Lung (tissue), 16 donors: ENCODE results near the gene CLDN7. TPM values are rescaled to one million over a fixed set of nuclear protein-coding genes. Genes with fewer than 3 reads are reported as not detected.

Experiments used
- ATAC-seq: fragments of 200-7000 bp; cut with Tn5 transposase; one replicate; pipeline ENCODE4 v1.9.1; 2020; ENCODE audit warnings: moderate number of reproducible peaks; ENCODE audit not compliant: insufficient read depth, low FRiP score
- DNase-seq, 3 donors: peaks; one replicate each; pipeline ENCODE4 v3.0.0-alpha.2; 2013 to 2017
- H3K27ac ChIP-seq, 2 donors: one replicate each; pipeline ENCODE4 v1.5.1; 2013; ENCODE audit warnings: mild to moderate bottlenecking in 2 of 2, moderate library complexity in 2 of 2, control low read depth in 1 of 2, inconsistent platforms in 1 of 2, low read depth in 1 of 2, low read length in 1 of 2
- H3K27me3 ChIP-seq, 3 donors: one replicate each; pipeline ENCODE4 v1.5.1; 2013; ENCODE audit warnings: low read length in 2 of 3; ENCODE audit not compliant: control insufficient read depth in 3 of 3, insufficient read depth in 3 of 3
- H3K36me3 ChIP-seq, 4 donors: one replicate each; pipeline ENCODE4 v1.5.1; 2013; ENCODE audit warnings: low read length in 4 of 4, mild to moderate bottlenecking in 1 of 4, moderate library complexity in 1 of 4; ENCODE audit not compliant: control insufficient read depth in 4 of 4, insufficient read depth in 4 of 4
- H3K4me1 ChIP-seq, 5 donors: one replicate each; pipeline ENCODE4 v1.5.1; 2013; ENCODE audit warnings: low read length in 5 of 5, mild to moderate bottlenecking in 2 of 5, moderate library complexity in 1 of 5; ENCODE audit not compliant: control insufficient read depth in 5 of 5, insufficient read depth in 5 of 5
- H3K4me3 ChIP-seq: one replicate; pipeline ENCODE4 v1.5.1; 2013; ENCODE audit warnings: mild to moderate bottlenecking, control low read depth, moderate library complexity
- H3K9ac ChIP-seq, 2 donors: one replicate each; pipeline ENCODE4 v1.5.1; 2013; ENCODE audit warnings: low read length in 2 of 2, control low read depth in 1 of 2; ENCODE audit not compliant: insufficient read depth in 1 of 2
- H3K9me3 ChIP-seq, 4 donors: one replicate each; pipeline ENCODE4 v1.5.1; 2013; ENCODE audit warnings: low read length in 3 of 4, mild to moderate bottlenecking in 1 of 4, moderate library complexity in 1 of 4; ENCODE audit not compliant: control insufficient read depth in 4 of 4, insufficient read depth in 3 of 4
- CTCF ChIP-seq: IDR thresholded peaks from 2 replicates; pipeline ENCODE4 v1.5.1; 2012; ENCODE audit warnings: mild to moderate bottlenecking; ENCODE audit errors: control extremely low read depth, extremely low read depth
- WGBS, 2 donors: extraction: QIAGEN DNeasy Blood & Tissue Kit; methylation state at CpG; one replicate each; pipeline ENCODE4 v1.1.7; 2013; 5-methylcytosine and 5-hydroxymethylcytosine counted together
- long read RNA-seq, 5 donors: transcript quantifications; one replicate each; lab custom pipeline, GENCODE V29; 2026
- polyA plus RNA-seq, 2 donors: library from polyadenylated mRNA; stranded (reverse); fragments of 200-250 nt; gene quantifications; one replicate each; pipeline ENCODE4 v1.2.1, GENCODE V29; 2013
- total RNA-seq, 2 donors: library from RNA; depleted of rRNA in 1 of 2; stranded (reverse); fragments of >200 nt in 1 of 2; gene quantifications; one replicate each; pipeline ENCODE4 v1.2.1, GENCODE V29; 2014 to 2021
- donor health status: control.
- donor health status: control.
- donor health status: Bipolar disorder and iron deficiency.
- donor health status: healthy.
- donor health status: DM: yes; HTN: yes; CAD: no.

The CLDN7 gene
- total RNA-seq (100 to 1,000 TPM; 117 to 171 TPM), polyA plus RNA-seq (100 to 1,000 TPM; 119 to 199 TPM)
- long read RNA-seq, donor 1, transcript CLDN7-201 (4 exons, 1,542 nt): major isoform, 21 of 28 reads
- long read RNA-seq, donor 1, partial matches to known transcripts: 0 of 28 reads
- long read RNA-seq, donor 1, other reads (novel, unspliced or antisense): 0 of 28 reads
- long read RNA-seq, donor 2, transcript CLDN7-201 (4 exons, 1,542 nt): major isoform, 10 of 14 reads
- long read RNA-seq, donor 2, partial matches to known transcripts: 0 of 14 reads
- long read RNA-seq, donor 2, other reads (novel, unspliced or antisense): 0 of 14 reads
- long read RNA-seq, donor 3, transcript CLDN7-201 (4 exons, 1,542 nt): major isoform, 26 of 32 reads
- long read RNA-seq, donor 3, transcript CLDN7-207 (3 exons, 485 nt): minor isoform, 6 of 32 reads
- long read RNA-seq, donor 3, partial matches to known transcripts: 0 of 32 reads
- long read RNA-seq, donor 3, other reads (novel, unspliced or antisense): 0 of 32 reads
- long read RNA-seq, donor 4, transcript CLDN7-201 (4 exons, 1,542 nt): major isoform, 10 of 14 reads
- long read RNA-seq, donor 4, partial matches to known transcripts: 0 of 14 reads
- long read RNA-seq, donor 4, other reads (novel, unspliced or antisense): 0 of 14 reads
- long read RNA-seq, donor 5, transcript CLDN7-201 (4 exons, 1,542 nt): major isoform, 28 of 31 reads
- long read RNA-seq, donor 5, partial matches to known transcripts: 0 of 31 reads
- long read RNA-seq, donor 5, other reads (novel, unspliced or antisense): 0 of 31 reads

- Histone ChIP-seq H3K4me1 (peaks cover 0 to 11% (median 0%) of the 10 kb centered on the region in 5 donors), H3K27me3 (peaks cover 0 to 23% (median 18%) of the 10 kb centered on the region in 3 donors), H3K9me3 (no peaks in the 10 kb centered on the region), H3K36me3 (peaks cover 0 to 10% (median 3%) of the 10 kb centered on the region in 4 donors), H3K4me3 (peak within 1 kb of the TSS; percentile 57), H3K27ac (peak within 1 kb of the TSS in 1 of 2 donors; percentile 90), H3K9ac (peak within 1 kb of the TSS; percentile 53 to 68)
- ATAC-seq (peak; percentile 56), DNase-seq (peak; percentile 57 to 86 (median 84))
- WGBS, 2 donors: 9% methylated on average over 52 to 64 of the region's 64 CpGs
- TF ChIP-seq CTCF: no peak
These were observed at the start of gene CLDN7 for GRCh38 chr17:7262192-7262934. TSS of gene CLDN7 (minus strand) at chr17:7262478. CDS start at chr17:7262043, 435 bp downstream.

GRCh38 chr17:7311110-7311705 lies 48.9 kb upstream of the CLDN7 start:
- no peak for TF ChIP-seq CTCF
- Histone ChIP-seq H3K27me3 (no peaks in the 10 kb centered on the region), H3K4me1 (peaks cover 6 to 26% (median 19%) of the 10 kb centered on the region in 5 donors), H3K9ac (no peak overlapping the region), H3K9me3 (peaks cover 0 to 2% (median 0%) of the 10 kb centered on the region in 4 donors), H3K36me3 (peaks cover 17 to 39% (median 37%) of the 10 kb centered on the region in 4 donors), H3K27ac (no peak overlapping the region), H3K4me3 (no peak overlapping the region)
- no peak for ATAC-seq
- no peak for DNase-seq
- WGBS, 2 donors: 88 to 91% methylated on average over 7 of the region's 7 CpGs

- H3K4me1 ChIP-seq: peaks cover 6 to 23% (median 14%) of the 10 kb centered on the region in 5 donors
- no peak for DNase-seq
- H3K36me3 ChIP-seq: peaks cover 17 to 39% (median 33%) of the 10 kb centered on the region in 4 donors
- no peaks in the 10 kb centered on the region for H3K27me3 ChIP-seq
- no peak overlapping the region for H3K9ac ChIP-seq
- no peak overlapping the region for H3K4me3 ChIP-seq
- ATAC-seq: no peak
- WGBS, 2 donors: 77 to 84% methylated on average over 12 of the region's 12 CpGs
- no peak for TF ChIP-seq CTCF
- peaks cover 0 to 2% (median 0%) of the 10 kb centered on the region in 4 donors for H3K9me3 ChIP-seq
- peak overlapping the region in 1 of 2 donors; percentile 18 for H3K27ac ChIP-seq
These were observed 47.4 kb upstream of the CLDN7 start for GRCh38 chr17:7309628-7310027.
